ENCODE results near the gene TSPAN3. TPM values are rescaled to one million over a fixed set of nuclear protein-coding genes. Genes with fewer than 3 reads are reported as not detected.

The TSPAN3 gene
- total RNA-seq, 3 donors from 2014 or later (not counting 1 experiment from before 2014, with no cell fraction given): 18.7 to 37.4 (median 29.9) TPM

DNA sequence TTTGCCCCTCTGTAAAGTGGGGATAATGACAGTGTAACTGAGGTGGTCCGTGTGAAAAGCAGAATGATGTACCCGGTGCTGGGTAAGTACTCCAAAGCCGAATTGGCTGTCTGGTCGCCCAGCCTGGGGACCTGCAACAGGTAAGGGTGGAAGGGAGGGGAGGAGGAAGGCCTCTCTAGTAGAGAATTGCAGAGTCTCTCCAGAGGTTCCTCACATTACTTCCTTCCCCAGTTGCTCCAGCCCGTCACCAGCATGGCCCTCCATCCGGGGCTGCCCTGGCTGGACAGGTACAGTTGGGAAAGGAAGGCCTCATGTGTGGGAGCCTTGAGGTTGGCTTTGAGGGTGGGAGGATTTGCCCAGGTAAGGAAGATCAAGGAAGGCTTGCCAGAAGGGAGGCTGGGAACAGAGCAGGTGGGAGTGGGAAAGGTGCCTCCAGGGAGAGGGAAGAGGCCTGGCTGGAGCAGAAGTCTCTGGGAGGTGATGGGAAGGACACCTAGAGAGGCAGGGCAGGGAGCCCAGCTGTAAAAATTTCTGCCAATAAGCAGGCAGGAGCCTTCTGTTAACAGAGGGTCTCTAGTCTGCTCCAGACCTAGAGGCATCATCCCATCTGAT lies 77.7 kb downstream of the TSPAN3 start:
- no peak overlapping the region for H3K4me3 ChIP-seq (ENCODE audit: low read length)
- peak overlapping the region; percentile 86 for H3K27ac ChIP-seq (ENCODE audit: low read length)
- Mint-ChIP-seq H3K9me3 (no peaks in the 10 kb centered on the region), H3K36me3 (no peaks in the 10 kb centered on the region), H3K27ac (peak overlapping the region; percentile 92 to 95), H3K4me3 (peak overlapping the region; percentile 71), H3K4me1 (peaks cover 38 to 60% of the 10 kb centered on the region in 2 donors), H3K27me3 (ENCODE audit: low read depth in 2 of 2) (no peaks in the 10 kb centered on the region)
- TF ChIP-seq, protein P1, sequence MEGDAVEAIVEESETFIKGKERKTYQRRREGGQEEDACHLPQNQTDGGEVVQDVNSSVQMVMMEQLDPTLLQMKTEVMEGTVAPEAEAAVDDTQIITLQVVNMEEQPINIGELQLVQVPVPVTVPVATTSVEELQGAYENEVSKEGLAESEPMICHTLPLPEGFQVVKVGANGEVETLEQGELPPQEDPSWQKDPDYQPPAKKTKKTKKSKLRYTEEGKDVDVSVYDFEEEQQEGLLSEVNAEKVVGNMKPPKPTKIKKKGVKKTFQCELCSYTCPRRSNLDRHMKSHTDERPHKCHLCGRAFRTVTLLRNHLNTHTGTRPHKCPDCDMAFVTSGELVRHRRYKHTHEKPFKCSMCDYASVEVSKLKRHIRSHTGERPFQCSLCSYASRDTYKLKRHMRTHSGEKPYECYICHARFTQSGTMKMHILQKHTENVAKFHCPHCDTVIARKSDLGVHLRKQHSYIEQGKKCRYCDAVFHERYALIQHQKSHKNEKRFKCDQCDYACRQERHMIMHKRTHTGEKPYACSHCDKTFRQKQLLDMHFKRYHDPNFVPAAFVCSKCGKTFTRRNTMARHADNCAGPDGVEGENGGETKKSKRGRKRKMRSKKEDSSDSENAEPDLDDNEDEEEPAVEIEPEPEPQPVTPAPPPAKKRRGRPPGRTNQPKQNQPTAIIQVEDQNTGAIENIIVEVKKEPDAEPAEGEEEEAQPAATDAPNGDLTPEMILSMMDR (IDR thresholded peaks at IDR 0.05): no peak
- intact Hi-C loops (cut with micrococcal nuclease): no loop called here
- H3K36me3 ChIP-seq (ENCODE audit: control insufficient read depth, insufficient read depth, low read length): peaks cover 4% of the 10 kb centered on the region
- DNase-seq (no peak), ATAC-seq (no peak)
- no peaks in the 10 kb centered on the region for H3K27me3 ChIP-seq (ENCODE audit: control insufficient read depth, insufficient read depth, low read length)
- WGBS (ENCODE audit: insufficient coverage): 98% methylated on average over 5 of the region's 6 CpGs
- H3K9me3 ChIP-seq (ENCODE audit: control insufficient read depth, insufficient read depth, low read length): no peaks in the 10 kb centered on the region
- peaks cover 70% of the 10 kb centered on the region for H3K4me1 ChIP-seq (ENCODE audit: control insufficient read depth, insufficient read depth, low read length)

- Histone ChIP-seq H3K4me3 (ENCODE audit: low read length) (no peak overlapping the region), H3K9me3 (ENCODE audit: control insufficient read depth, insufficient read depth, low read length) (no peaks in the 10 kb centered on the region), H3K27me3 (ENCODE audit: control insufficient read depth, insufficient read depth, low read length) (no peaks in the 10 kb centered on the region), H3K4me1 (ENCODE audit: control insufficient read depth, insufficient read depth, low read length) (peaks cover 67% of the 10 kb centered on the region), H3K36me3 (ENCODE audit: control insufficient read depth, insufficient read depth, low read length) (no peaks in the 10 kb centered on the region), H3K27ac (ENCODE audit: low read length) (no peak overlapping the region)
- TF ChIP-seq, protein P1 (IDR thresholded peaks at IDR 0.05): no peak
- 92% methylated on average over 9 of the region's 9 CpGs for WGBS (ENCODE audit: insufficient coverage)
- intact Hi-C loops (cut with micrococcal nuclease): no loop called here
- Mint-ChIP-seq H3K27me3 (ENCODE audit: low read depth in 2 of 2) (no peaks in the 10 kb centered on the region), H3K27ac (peak overlapping the region in 1 of 2 donors; percentile 22), H3K4me3 (no peak overlapping the region), H3K36me3 (no peaks in the 10 kb centered on the region), H3K4me1 (peaks cover 26 to 48% of the 10 kb centered on the region in 2 donors), H3K9me3 (no peaks in the 10 kb centered on the region)
- DNase-seq: no peak
- ATAC-seq: no peak
These were observed 78.9 kb downstream of the TSPAN3 start for GRCh38 chr15:76991741-76992645.

Other genes with a start within 250 kb of the TSPAN3 start
- 10 to 100 TPM; 48.1 to 53.6 (median 51.8) TPM for gene SCAPER, start 165.8 kb downstream of the TSPAN3 start, total RNA-seq
- 10 to 100 TPM; 24.1 to 30.0 (median 25.0) TPM for gene RCN2, start 139.4 kb downstream of the TSPAN3 start, total RNA-seq
- gene PSTPIP1, start 76.0 kb downstream of the TSPAN3 start, total RNA-seq: 100 to 1,000 TPM; 218 to 316 (median 228) TPM

Data from natural killer cell (primary cell).